Amniotic stem cell (primary cell): ENCODE measurements around the gene VENTX.

ENCODE experiments used
- DNase-seq: peaks from one replicate; lab custom pipeline; 2025; lab: John Stamatoyannopoulos, UW

The VENTX gene

GRCh38 chr10:133201948-133202725, 35.5 kb upstream of the VENTX start:
- DNase-seq = no peak

- DNase-seq = no peak
Observed at GRCh38 chr10:133202778-133203651, 34.6 kb upstream of the VENTX start.

GRCh38 chr10:133203652-133204195, 33.9 kb upstream of the VENTX start:
- no peak for DNase-seq

- no peak for DNase-seq
Observed at GRCh38 chr10:133204226-133205015, 33.2 kb upstream of the VENTX start.

DNA sequence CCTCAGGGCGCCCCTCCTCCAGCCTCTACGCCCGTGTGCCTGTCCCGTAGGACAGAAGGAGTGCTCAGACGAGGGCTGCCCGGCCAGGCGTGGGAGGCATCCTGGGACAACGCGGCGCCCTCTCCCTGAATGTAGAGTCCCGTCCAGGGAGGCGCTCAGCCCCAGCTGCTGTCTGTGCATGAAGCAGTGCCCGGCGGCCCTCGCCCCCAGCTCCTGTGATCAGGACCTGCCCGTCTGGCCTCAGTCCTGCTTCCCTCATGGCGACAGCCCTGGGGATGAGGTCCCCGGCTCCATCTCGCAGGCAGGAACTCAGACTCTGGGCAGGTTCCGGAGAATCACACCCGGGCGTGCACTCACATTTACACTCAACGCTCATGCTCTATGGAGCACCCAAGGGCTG, 32.5 kb upstream of the VENTX start:
- no peak for DNase-seq

- DNase-seq = no peak
Observed at GRCh38 chr10:133206356-133207040, 31.2 kb upstream of the VENTX start.

DNA sequence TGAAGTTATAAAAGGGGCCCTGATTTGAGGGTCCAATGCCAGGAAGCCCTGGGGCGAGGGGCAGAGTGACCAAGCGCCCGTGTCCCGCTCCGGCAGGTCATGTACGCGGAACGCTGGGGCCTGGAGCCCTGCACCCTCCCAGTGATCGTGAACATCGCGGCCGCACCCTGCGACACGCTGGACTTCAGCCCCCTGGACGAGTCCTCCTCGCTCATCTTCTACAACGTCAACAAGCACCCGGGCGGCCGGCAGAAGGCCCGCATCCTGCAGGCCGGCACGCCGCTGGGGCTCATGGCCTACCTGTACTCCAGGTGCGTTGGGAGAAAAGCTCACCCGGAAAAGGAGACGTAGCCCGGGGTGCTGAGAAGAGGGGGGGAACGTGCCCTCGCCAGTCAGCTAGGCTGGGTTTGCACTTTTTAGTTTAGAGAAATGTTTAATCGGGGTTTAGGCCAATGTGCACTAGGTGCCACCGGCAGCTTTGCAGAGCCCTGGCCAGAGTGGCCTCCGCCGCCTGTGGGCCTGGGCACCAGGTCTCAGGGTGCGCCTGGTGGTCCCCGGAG, 30.5 kb upstream of the VENTX start:
- DNase-seq = no peak

DNA sequence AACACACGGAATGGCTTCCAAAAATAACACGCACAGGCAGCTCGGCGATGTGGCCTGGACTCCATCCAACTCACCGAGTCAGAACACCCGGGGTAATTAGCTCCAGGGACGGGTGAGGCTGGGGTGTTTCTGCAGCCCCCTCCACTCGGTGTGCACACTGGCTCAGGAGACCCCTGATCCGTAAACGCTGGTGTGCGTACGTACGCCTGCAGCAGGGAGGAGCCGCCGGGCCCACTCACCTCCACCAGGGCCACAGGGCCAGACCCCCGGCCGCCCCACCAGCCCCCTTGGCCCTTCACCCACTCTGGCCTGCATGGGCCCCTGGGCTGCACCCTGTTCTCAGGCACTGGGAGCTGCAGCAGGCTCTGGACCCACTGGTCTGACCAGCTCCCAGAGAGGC, 30.0 kb upstream of the VENTX start:
- no peak for DNase-seq

DNA sequence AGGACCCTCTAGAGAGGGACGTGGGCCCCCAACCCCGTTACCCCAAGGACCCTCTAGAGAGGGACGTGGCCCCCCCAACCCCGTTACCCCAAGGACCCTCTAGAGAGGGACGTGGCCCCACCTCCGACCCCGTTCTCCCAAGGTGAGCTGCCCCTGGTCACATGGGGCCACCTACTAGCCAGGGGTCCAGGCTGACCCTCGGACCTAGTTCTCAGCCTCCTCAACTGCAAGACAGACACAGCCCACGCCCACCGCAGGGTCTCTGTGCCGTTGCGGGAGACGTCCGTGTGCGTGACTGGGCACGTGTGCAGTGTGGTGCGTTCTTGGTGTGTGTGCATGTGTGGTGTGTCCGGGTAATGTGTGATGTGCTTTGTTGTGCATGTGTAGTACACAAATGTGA, 29.2 kb upstream of the VENTX start:
- no peak for DNase-seq

DNA sequence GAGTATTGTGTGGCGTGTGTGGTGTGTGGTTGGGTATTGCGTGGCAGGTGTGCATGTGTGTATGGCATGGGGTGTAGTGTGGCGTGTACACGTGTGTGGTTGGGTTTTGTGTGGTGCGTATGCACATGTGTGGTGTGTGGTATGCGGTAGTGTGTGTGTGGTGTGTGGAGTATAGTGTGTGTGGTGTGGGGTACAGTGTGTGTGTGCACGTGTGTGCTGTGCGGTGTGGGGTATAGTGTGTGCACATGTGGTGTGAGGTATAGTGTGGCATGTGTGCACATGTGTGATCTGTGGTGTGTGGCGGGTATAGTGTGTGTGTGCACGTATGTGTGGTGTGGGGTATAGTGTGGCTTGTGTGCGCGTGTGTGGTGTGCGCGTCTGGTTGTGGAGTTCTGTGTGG, 28.5 kb upstream of the VENTX start:
- no peak for DNase-seq

DNA sequence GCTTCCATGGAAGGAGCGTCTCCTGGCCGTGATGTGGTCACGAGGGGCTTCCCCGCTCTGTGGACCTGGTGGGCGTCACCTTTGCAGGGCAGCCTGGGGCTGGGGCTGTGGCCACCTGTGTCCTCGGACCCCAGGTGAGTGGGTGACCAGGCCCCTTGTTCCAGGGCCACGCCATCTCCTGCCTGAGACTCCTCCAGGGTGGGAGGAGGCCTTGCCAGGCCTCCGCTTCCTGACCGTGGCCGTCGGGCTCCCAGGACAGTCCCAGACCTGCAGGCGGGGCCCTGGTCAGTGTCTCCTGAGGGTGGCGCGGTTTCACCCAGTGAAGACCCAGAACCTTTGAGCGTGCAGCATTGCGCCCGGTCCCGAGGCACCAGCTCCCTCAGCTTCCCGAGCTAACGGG, 28.0 kb upstream of the VENTX start:
- DNase-seq = no peak

DNA sequence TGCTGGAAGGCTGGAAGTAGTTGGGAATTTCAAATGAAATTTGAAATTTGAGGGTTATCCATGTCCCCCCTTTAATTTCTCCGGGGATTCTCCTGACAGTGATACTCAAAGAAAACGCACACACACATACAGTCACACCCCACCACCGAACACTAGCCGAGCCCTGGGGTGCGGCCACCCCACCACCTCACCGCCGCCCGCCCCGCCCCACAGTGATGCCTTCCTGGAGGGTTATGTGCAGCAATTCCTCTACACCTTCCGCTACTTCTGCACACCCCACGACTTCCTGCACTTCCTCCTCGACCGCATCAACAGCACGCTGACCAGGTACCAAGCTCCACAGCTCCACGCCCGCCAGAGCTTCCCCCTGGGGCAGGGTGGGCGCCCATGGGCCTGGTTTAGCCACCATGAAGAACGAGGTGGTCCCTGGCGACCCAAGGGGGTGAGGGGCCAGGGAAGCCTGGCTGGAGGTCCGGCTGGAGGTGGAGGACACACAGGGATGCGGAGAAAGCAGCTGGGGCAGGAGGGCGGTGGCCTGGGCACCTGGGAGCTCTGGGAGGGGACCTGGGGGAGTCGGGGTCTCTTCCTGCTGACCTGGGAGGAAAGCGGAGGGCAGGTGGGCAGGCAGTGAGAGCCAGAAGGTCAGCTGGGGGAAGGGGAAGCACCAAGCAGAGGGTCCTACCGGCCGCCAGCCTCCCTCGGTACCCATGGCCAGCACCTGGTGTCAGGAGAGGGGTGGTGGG, 27.1 kb upstream of the VENTX start:
- DNase-seq = no peak

GRCh38 chr10:133211141-133211830, 26.4 kb upstream of the VENTX start:
- DNase-seq = no peak

DNA sequence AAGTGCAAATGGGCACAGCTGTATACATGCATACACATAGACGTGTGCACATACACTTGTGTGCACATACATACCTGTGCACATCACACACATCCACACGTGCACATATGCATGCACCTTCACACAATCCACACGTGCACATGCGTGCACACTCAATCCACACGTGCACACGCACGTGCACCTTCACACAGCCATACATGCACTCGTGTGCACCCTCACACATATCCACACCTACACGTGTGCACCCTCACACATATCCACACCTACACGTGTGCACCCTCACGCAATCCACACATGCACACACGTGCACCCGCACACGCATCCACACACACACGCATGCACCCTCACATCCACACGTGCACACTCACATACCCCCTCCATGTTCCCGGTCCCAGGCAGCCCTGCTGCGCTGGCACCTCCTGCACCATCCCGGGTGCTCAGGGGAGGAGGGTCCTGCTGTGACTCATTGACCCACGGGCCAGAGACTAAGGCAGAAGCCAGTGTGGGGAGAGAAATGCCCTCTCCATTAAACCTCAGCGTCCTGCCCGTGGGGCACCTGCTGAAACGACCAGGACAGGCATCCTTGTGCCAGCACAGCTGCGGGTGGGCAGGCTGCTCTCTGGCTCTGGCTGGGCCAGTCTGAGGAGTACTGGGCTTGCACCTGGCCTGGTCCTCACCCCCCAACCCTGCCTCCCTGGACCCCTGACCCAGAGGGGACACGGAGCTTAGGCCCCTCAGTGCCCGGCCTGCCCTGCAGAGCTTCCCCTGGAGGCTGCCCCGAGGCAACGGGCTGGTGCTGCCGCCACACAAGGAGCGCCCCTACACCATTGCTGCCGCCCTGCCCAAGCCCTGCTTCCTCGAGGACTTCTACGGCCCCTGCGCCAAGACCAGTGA, 25.4 kb upstream of the VENTX start:
- no peak for DNase-seq

DNA sequence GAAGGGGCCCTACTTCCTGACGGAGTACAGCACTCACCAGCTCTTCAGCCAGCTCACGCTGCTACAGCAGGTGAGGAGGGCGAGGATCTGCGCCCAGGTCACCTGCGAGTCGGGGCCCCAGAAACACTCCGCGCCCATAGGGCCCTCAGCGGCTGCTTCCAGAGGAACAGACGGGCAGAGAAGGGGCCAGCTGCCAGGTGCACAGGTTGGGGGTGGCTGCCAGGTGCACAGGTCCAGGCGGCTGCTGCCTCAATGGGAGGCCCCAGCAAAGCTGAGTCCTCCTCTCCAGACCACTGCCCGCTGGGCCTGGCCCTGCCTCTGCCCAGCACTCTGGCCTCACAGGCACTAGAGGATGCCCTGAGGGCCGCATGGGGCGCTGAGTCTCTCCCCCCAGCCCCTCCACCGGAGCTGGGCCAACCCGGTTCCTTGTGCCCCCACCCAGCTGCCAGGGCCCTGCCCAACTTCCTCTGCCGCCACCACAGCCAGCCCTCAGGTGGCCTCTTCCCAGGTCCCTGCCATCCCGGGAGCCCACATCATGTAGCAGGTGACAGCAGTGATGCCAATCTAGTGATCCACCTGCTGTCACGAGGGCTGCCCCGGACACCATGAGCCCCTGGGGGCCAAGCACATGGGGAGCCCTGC, 24.7 kb upstream of the VENTX start:
- no peak for DNase-seq

DNA sequence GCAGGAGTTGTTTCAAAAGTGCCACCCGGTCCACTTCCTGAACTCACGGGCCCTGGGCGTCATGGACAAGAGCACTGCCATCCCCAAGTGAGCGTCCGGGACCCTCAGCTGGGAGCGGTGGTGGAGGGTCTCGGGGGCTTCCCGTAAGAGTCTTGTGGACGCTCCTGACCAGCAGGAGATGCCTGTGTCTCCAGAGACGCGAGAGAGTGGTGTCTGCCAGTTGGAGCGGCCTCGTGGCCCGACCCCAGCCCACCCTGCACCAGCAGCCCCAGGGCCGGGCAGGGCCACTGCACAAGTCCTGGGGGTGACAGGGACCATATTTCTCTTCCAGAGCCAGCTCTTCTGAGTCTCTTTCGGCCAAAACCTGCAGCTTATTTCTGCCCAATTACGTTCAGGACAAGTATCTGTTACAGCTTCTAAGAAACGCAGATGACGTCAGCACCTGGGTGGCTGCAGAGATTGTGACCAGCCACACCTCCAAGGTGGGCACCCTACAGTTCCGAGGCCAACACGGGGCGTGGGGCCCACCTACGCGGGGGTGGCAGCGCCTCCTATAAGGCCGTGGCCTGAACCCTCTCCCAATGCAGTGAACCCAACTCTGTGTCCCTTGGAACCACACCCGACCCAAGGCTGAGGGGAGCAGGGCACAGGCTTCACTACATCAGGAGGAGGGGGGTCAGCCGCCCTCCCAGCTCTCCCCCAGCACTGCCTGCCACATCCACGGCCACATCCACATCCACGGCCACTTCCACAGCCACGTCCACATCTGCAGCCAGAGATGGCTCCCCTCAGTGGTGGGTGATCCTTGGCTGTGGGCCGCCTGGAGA, 23.8 kb upstream of the VENTX start:
- DNase-seq = no peak
